HCT116 (cell line): ENCODE measurements around the gene CARS1. TPM values are rescaled to one million over a fixed set of nuclear protein-coding genes. Genes with fewer than 3 reads are reported as not detected.

Experiments
- ATAC-seq: fragments of 200-7000 bp; cut with Tn5 transposase; 2 replicates; pipeline ENCODE4 v1.9.1; 2020; ENCODE audit warnings: mild to moderate bottlenecking, moderate library complexity
- BruUV-seq: library from RNA; stranded (reverse); fragments of 400-500 nt; replicated peaks from 2 replicates; lab custom pipeline; 2021; lab: Mats Ljungman, UMichigan
- CTCF ChIA-PET: fragments of 300-600 bp; sonication (Branson Sonifier 250); formaldehyde crosslinking; loops from one replicate; lab custom pipeline; 2021; ENCODE audit warnings: antibody characterized with exemption; lab: Charles Lee
- POLR2A ChIA-PET: fragments of 300-600, 350-600 bp; sonication (Branson Sonifier 250); formaldehyde crosslinking; loops from one replicate; lab custom pipeline; 2021; ENCODE audit warnings: antibody characterized with exemption; lab: Charles Lee
- RAD21 ChIA-PET, 2 experiments: fragments of 300-600 bp; sonication (Branson Sonifier 250); formaldehyde crosslinking; loops; one replicate each; lab custom pipeline; 2023; ENCODE audit warnings: low total read pairs in 2 of 2; ENCODE audit not compliant: uncharacterized antibody in 2 of 2, unreplicated experiment in 2 of 2, low non-redundant PET in 1 of 2; lab: Charles Lee
- DNase-seq: peaks from one replicate; pipeline ENCODE4 v3.0.0-alpha.2; 2010; ENCODE audit warnings: low read depth, low spot score
- H2AFZ ChIP-seq: fragments of 200-600 bp; shearing (Covaris generic), sonication (generic); 2 replicates; pipeline ENCODE4 v1.6.1; 2017; ENCODE audit warnings: low read depth, mixed run types, mixed read lengths, antibody characterized with exemption, low read length; ENCODE audit not compliant: poor library complexity, severe bottlenecking
- H3K27ac ChIP-seq: 2 replicates; pipeline ENCODE4 v1.5.1; 2012; ENCODE audit warnings: low read depth, low read length
- H3K27me3 ChIP-seq: fragments of 200-600 bp; sonication (generic); 2 replicates; pipeline ENCODE4 v1.6.1; 2016; ENCODE audit warnings: mixed run types, low read length, mixed read lengths; ENCODE audit not compliant: insufficient read depth
- H3K36me3 ChIP-seq, 2 experiments: fragments of 200-500 bp in 1 of 2; fragments of 200-600 bp in 1 of 2; sonication (Bioruptor generic) in 1 of 2; sonication (generic) in 1 of 2; 2 replicates each; pipeline versions ENCODE4 v1.5.1 to v1.6.1; 2014 to 2016; ENCODE audit warnings: low read length in 2 of 2, inconsistent platforms in 1 of 2, mixed read lengths in 1 of 2, mixed run types in 1 of 2; ENCODE audit not compliant: insufficient read depth in 2 of 2, control insufficient read depth in 1 of 2
- H3K4me1 ChIP-seq, 2 experiments: fragments of 200-600 bp in 1 of 2; sonication (generic) in 1 of 2; 2 replicates each; pipeline versions ENCODE4 v1.5.1 to v1.6.1; 2012 to 2017; ENCODE audit warnings: low read length in 2 of 2, inconsistent platforms in 1 of 2, mild to moderate bottlenecking in 1 of 2, mixed read lengths in 1 of 2, mixed run types in 1 of 2, moderate library complexity in 1 of 2; ENCODE audit not compliant: insufficient read depth in 2 of 2, control insufficient read depth in 1 of 2
- H3K4me2 ChIP-seq: fragments of 200-600 bp; sonication (generic); 2 replicates; pipeline ENCODE4 v1.6.1; 2017; ENCODE audit warnings: mixed run types, low read length, mixed read lengths
- H3K4me3 ChIP-seq, 2 experiments: fragments of 200-600 bp in 1 of 2; sonication (generic) in 1 of 2; replicated peaks in 1 of 2; 2 replicates each; pipeline ENCODE4 v1.5.1; 2011 to 2016; ENCODE audit warnings: low read length in 2 of 2, control low read depth in 1 of 2, low read depth in 1 of 2, mild to moderate bottlenecking in 1 of 2, mixed read lengths in 1 of 2, mixed run types in 1 of 2
- H3K79me2 ChIP-seq: fragments of 200-600 bp; sonication (generic); 2 replicates; pipeline ENCODE4 v1.6.1; 2017; ENCODE audit warnings: mild to moderate bottlenecking, mixed run types, low read length, moderate library complexity, mixed read lengths; ENCODE audit not compliant: insufficient read depth
- H3K9ac ChIP-seq: fragments of 200-600 bp; sonication (generic); 2 replicates; pipeline ENCODE4 v1.6.1; 2016; ENCODE audit warnings: low read length, mixed read lengths
- H3K9me2 ChIP-seq: fragments of 200-600 bp; sonication (generic), shearing (Covaris generic); 2 replicates; pipeline ENCODE4 v1.6.1; 2017; ENCODE audit warnings: mixed run types, mild to moderate bottlenecking, moderate library complexity; ENCODE audit not compliant: insufficient read depth
- H3K9me3 ChIP-seq, 2 experiments: fragments of 200-500 bp in 1 of 2; fragments of 200-600 bp in 1 of 2; sonication (Bioruptor generic) in 1 of 2; sonication (generic) in 1 of 2; 2 replicates each; pipeline ENCODE4 v1.6.1; 2014 to 2017; ENCODE audit warnings: low read length in 2 of 2, mixed read lengths in 2 of 2, inconsistent platforms in 1 of 2, low read depth in 1 of 2, mild to moderate bottlenecking in 1 of 2, mixed run types in 1 of 2, moderate library complexity in 1 of 2; ENCODE audit not compliant: control insufficient read depth in 1 of 2, insufficient read depth in 1 of 2
- H4K20me1 ChIP-seq: fragments of 200-600 bp; sonication (generic), shearing (Covaris generic); 2 replicates; pipeline ENCODE4 v1.6.1; 2017; ENCODE audit warnings: mixed run types, mild to moderate bottlenecking, moderate library complexity; ENCODE audit not compliant: insufficient read depth
- CBX3 ChIP-seq: IDR thresholded peaks from 2 replicates; pipeline ENCODE4 v1.6.1; 2012; ENCODE audit warnings: low read depth
- CEBPB ChIP-seq: IDR thresholded peaks from 2 replicates; pipeline ENCODE4 v1.6.1; 2012; ENCODE audit warnings: low read depth
- EZH2 ChIP-seq: fragments of 200-600 bp; sonication (generic); IDR thresholded peaks from 2 replicates; pipeline ENCODE4 v1.6.1; 2017; ENCODE audit warnings: antibody characterized with exemption, mixed run types
- EZH2phosphoT487 ChIP-seq: fragments of 200-600 bp; IDR thresholded peaks from 2 replicates; pipeline ENCODE4 v1.6.1; 2018; ENCODE audit warnings: antibody characterized with exemption, borderline replicate concordance
- FOSL1 ChIP-seq: IDR thresholded peaks from 2 replicates; pipeline ENCODE4 v1.6.1; 2012; ENCODE audit warnings: low read depth
- JUND ChIP-seq: IDR thresholded peaks from 2 replicates; pipeline ENCODE4 v1.6.1; 2012
- POLR2A ChIP-seq: IDR thresholded peaks from 2 replicates; pipeline ENCODE4 v1.7.0; 2011; ENCODE audit warnings: borderline replicate concordance; ENCODE audit not compliant: insufficient read depth, insufficient read length; ENCODE audit errors: extremely low read depth
- RAD21 ChIP-seq: IDR thresholded peaks from 2 replicates; pipeline ENCODE4 v1.6.1; 2012; ENCODE audit warnings: low read depth, mild to moderate bottlenecking
- SIN3A ChIP-seq: IDR thresholded peaks from 2 replicates; pipeline ENCODE4 v1.6.1; 2012; ENCODE audit warnings: low read depth
- SRF ChIP-seq: IDR thresholded peaks from 2 replicates; pipeline ENCODE4 v1.6.1; 2012; ENCODE audit warnings: low read depth
- TCF7L2 ChIP-seq: IDR thresholded peaks from 2 replicates; pipeline ENCODE4 v1.7.0; 2011; ENCODE audit warnings: borderline replicate concordance, inconsistent platforms; ENCODE audit not compliant: insufficient read depth, insufficient read length; ENCODE audit errors: extremely low read depth
- YY1 ChIP-seq: IDR thresholded peaks from 2 replicates; pipeline ENCODE4 v1.6.1; 2011; ENCODE audit warnings: low read length, low read depth, moderate library complexity, mild to moderate bottlenecking; ENCODE audit not compliant: insufficient replicate concordance; ENCODE audit errors: extremely low read depth
- ZFX ChIP-seq: fragments of 450-650 bp; IDR thresholded peaks from 2 replicates; pipeline ENCODE4 v1.6.1; 2017
- ZNF274 ChIP-seq: fragments of 200-500 bp; sonication (Bioruptor generic); IDR thresholded peaks from 2 replicates; pipeline ENCODE4 v1.6.1; 2014; ENCODE audit warnings: mild to moderate bottlenecking, low read depth, low read length, inconsistent platforms
- intact Hi-C: fragments of 100-400 bp; cut with micrococcal nuclease; formaldehyde crosslinking; loops from 2 replicates; pipeline ENCODE4 v1.10.0; 2022
- total RNA-seq: library from RNA; stranded (reverse); gene quantifications from one replicate; pipeline ENCODE4 v1.2.1, GENCODE V29; 2021; ENCODE audit not compliant: unreplicated experiment
- TF ChIP-seq, protein P1 (sequence below): IDR thresholded peaks from 2 replicates; pipeline ENCODE4 v1.6.1; 2012
- TF ChIP-seq, protein P2 (sequence below): IDR thresholded peaks from 2 replicates; pipeline ENCODE4 v1.6.1; 2011; ENCODE audit warnings: mild to moderate bottlenecking, low read length, moderate library complexity; ENCODE audit not compliant: insufficient replicate concordance; ENCODE audit errors: extremely low read depth

The CARS1 gene
- total RNA-seq, 1 experiment from 2014 or later, result 124 TPM

DNA sequence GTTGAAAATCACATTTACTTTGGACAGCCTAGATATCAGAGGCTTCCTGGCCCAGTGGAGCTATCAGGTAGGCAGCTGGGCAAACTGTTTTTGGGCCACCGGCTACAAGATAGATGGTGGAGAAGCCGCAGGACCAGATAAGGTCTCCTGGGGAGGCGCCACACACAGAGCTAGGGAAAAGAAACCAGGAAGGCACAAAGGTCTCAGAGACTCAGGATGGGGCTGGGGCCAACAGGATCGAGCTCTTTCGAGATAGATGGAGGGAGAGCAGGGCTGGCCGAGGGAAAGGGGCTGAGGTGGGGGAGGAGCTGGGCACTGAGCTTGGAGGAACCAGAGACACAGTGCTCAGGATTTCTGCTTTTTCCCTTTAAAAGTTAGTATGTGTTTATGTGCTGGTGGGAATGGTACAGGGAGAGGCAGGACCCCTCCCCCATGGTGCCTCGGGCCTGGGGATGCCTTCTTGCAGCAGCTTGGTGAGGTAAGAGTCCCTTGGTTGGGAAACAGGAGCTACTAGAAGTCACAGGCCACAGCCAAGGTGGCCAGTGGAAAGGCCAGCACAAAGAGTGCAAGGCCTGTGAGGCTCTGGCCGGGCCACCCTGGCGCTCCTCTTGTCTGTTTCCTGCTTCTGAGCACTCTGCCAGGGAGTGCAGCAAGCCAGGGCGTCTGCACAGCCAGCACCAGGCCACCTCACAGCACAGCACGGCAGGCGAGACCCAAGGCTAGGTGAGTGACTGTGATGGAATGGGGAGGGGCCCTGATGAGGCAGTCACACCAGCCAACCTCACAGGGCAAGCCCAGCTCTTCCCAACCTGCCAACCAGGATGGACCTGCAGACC, 53.6 kb downstream of the CARS1 start:
- ChIA-PET CTCF (no interaction called here), RAD21 (no interaction called here), POLR2A (interaction anchor here (1.0 kb wide), 1 partner anchor 12 kb away, joined by 5 read pairs; the partner anchor contains the start of gene NAP1L4)
- TF ChIP-seq POLR2A (no peak), CBX3 (no peak), RAD21 (no peak)
- TF ChIP-seq, protein P1, sequence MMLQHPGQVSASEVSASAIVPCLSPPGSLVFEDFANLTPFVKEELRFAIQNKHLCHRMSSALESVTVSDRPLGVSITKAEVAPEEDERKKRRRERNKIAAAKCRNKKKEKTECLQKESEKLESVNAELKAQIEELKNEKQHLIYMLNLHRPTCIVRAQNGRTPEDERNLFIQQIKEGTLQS, result no peak
- no peak overlapping the region for H3K9ac ChIP-seq
- no peaks in the 10 kb centered on the region for H4K20me1 ChIP-seq
- no peaks in the 10 kb centered on the region for H3K9me2 ChIP-seq
- H2AFZ ChIP-seq, result no peak overlapping the region
- BruUV-seq, result no TSS peak
- H3K4me3 ChIP-seq, result no peak overlapping the region
- H3K27ac ChIP-seq, result no peak overlapping the region
- DNase-seq (no peak), ATAC-seq (peak; percentile 37; the same call in 1 of the 2 replicates)
- no peaks in the 10 kb centered on the region for H3K27me3 ChIP-seq
- H3K36me3 ChIP-seq, result peaks cover 17 to 33% of the 10 kb centered on the region in 2 experiments; a peak in 3 of 4 replicates
- no peak overlapping the region for H3K4me2 ChIP-seq
- no peaks in the 10 kb centered on the region for H3K9me3 ChIP-seq
- no peaks in the 10 kb centered on the region for H3K79me2 ChIP-seq
- H3K4me1 ChIP-seq, result no peaks in the 10 kb centered on the region
- intact Hi-C loops, result no loop called here

DNA sequence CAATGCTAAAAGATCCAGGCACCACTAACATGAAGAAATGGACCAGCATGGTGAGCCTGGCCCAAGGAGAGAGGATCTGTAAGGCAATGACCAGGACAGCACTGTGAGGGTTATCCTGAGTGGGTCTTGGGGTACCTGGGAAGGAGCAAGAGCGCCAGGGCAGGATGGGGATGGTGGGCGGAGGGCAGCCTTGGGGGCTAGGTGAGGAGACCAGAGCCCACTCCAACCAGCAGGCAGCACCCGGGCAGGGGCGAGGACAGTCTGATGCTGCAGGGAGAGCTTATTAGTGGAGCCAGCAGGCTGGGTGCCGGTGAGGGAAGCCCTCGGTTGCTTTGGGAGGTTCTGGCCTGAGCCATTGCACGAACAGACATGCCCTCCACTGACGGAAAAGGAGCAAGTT, 54.4 kb downstream of the CARS1 start:
- BruUV-seq, result no TSS peak
- intact Hi-C loops, result no loop called here
- Histone ChIP-seq H3K27ac (no peak overlapping the region), H3K27me3 (no peaks in the 10 kb centered on the region), H3K4me2 (no peak overlapping the region), H2AFZ (no peak overlapping the region), H3K79me2 (no peaks in the 10 kb centered on the region), H3K36me3 (peaks cover 17 to 31% of the 10 kb centered on the region in 2 experiments; a peak in 3 of 4 replicates), H3K9ac (no peak overlapping the region), H3K9me2 (no peaks in the 10 kb centered on the region), H4K20me1 (no peaks in the 10 kb centered on the region), H3K9me3 (no peaks in the 10 kb centered on the region), H3K4me1 (no peaks in the 10 kb centered on the region), H3K4me3 (no peak overlapping the region)
- ChIA-PET POLR2A (no interaction called here), RAD21 (no interaction called here), CTCF (no interaction called here)
- DNase-seq (no peak), ATAC-seq (no peak)
- TF ChIP-seq POLR2A (no peak), JUND (no peak), YY1 (no peak), EZH2phosphoT487 (no peak), CEBPB (no peak), FOSL1 (no peak), ZNF274 (no peak), TCF7L2 (no peak), ZFX (no peak), SRF (no peak), SIN3A (no peak), EZH2 (no peak)
- TF ChIP-seq, protein P2, sequence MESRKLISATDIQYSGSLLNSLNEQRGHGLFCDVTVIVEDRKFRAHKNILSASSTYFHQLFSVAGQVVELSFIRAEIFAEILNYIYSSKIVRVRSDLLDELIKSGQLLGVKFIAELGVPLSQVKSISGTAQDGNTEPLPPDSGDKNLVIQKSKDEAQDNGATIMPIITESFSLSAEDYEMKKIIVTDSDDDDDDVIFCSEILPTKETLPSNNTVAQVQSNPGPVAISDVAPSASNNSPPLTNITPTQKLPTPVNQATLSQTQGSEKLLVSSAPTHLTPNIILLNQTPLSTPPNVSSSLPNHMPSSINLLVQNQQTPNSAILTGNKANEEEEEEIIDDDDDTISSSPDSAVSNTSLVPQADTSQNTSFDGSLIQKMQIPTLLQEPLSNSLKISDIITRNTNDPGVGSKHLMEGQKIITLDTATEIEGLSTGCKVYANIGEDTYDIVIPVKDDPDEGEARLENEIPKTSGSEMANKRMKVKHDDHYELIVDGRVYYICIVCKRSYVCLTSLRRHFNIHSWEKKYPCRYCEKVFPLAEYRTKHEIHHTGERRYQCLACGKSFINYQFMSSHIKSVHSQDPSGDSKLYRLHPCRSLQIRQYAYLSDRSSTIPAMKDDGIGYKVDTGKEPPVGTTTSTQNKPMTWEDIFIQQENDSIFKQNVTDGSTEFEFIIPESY, result no peak
- TF ChIP-seq, protein P1, result no peak
